ENCODE data around the gene CADPS2.

CADPS2 gene

GRCh38 chr7:122517576-122517975 lies 368.7 kb downstream of the CADPS2 start:
- DNase-seq = no peak

- DNase-seq = no peak
These were observed 370.9 kb downstream of the CADPS2 start for GRCh38 chr7:122515404-122515803.

- no peak for DNase-seq
These were observed 375.0 kb downstream of the CADPS2 start for GRCh38 chr7:122511268-122511667.

DNA sequence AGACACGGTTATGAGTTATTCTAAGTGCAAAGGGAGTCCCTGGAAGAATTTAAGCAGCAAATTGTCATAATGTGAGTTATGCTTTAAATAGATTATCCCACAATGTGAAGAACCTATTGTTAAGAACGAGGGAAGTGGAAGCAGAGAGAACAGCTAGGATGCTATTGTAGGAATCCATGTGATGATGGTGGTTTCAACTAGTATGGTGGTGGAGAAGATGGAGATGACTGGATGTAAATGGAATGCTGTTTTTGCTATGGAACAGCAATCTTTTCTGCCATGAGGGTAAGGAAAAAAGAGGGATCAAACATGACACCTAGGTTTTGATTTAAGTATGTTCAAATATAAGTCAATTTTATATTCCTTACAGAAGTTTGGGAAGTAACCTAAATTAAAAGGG lies 378.7 kb downstream of the CADPS2 start:
- DNase-seq = no peak

- DNase-seq = no peak
These were observed 394.3 kb downstream of the CADPS2 start for GRCh38 chr7:122492007-122492406.

DNA sequence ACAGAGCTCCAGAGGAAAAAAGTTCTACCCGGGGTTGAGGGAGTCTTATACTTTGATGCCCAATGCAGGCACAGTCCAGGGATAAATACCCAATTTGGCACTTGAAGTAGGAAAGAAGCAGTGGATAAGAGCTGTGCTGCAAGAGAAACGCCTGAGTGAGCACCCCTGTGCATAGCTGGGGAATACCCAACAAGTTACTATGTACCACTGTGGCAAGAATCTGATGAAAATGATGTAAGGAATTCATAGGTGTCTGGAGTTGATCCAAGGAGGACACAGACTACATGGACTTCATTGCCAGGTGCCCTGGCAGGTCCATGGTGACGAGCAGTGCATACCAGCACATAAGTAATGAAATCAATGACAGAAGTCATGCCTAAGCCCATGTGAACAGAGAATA lies 398.0 kb downstream of the CADPS2 start:
- DNase-seq = no peak

DNA sequence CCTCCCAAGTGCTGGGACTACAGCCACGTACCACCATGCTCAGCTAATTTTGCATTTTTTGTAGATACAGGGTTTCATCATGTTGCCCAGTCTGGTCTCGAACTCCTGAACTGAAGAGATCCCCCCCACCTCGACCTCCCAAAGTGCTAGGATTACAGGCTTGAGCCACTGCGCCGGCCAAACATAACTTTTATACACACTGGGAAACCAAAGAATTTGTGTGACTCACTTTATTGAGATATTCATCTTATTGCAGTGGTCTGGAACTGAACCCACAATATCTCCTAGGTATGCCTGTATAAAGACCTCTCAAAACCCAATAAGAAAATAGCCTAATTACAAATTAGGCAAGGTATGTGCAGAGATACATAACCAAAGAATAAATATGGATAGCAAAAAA lies 399.1 kb downstream of the CADPS2 start:
- DNase-seq = no peak

DNA sequence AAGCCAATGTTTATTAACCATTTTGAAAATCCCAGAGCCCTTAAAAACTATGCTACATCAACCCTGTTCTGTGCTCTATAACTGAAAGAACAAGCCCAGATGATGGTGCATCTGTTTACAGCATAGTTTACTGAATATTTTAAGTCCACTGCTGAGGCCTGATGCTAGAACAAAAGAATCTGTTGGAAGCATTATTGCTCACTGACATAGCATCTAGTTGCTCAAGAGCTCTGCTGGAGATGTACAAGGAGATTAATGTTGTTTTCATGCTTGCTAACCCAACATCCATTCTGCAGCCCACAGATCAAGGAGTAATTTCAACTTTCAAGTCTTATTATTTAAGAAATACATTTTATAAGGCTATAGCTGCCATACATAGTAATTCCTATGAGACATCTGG lies 400.4 kb downstream of the CADPS2 start:
- DNase-seq = no peak

- no peak for DNase-seq
These were observed 404.0 kb downstream of the CADPS2 start for GRCh38 chr7:122482212-122482611.

DNA sequence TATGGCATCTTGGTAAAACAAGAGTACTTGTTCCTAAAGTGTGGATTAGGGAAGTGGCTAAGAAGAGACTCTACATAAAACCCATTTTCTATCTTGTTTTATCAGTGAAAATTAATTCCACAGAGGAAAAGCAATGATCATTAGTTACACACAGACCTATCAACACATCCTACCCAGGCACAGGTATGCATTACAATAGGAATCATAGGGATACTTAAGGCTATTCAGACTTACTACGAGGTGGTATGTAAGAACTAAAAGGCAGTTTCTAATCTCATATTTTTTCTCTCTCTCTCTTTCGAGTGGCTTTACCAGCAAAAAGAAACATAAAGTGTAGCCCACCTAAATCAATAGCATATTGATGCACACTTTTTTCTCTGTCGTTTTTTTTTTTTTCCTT lies 415.4 kb downstream of the CADPS2 start:
- DNase-seq = no peak

DNA sequence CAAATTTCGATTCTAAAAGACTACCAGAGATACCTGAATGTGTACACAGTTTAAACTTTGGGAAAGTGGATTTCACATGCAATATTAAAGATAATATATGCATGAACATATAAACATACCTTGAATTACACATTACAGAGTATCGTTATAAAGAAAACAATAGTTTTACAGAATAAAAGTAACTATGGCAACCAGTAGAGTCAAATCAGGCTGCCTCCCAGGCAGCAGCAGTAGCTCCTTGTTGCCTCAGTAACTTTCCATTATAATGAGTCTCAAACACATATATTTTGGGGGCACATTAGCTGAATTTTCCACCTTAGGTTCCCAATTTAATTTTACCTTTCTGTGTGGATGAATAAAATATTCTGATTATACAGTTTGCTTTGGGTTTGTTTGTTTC lies 417.3 kb downstream of the CADPS2 start:
- DNase-seq = no peak

GRCh38 chr7:122467661-122468449 lies 418.4 kb downstream of the CADPS2 start:
- DNase-seq = no peak

DNA sequence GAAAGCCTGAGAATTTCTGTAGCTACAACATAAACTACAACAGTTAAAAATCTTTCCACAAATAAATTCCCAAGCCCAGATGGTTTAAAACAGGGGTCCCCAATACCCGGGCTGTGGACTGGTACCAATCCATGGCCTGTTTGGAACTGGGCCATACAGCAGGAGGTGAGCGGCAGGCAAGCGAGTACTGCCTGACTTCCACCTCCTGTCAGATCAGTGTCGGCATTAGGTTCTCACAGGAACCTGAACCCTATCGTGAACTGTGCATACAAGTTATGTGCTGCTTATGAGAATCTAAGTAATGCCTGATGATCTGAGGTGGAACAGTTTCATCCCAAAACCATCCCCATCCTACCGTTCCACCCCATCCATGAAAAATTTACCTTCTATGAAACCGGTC lies 421.0 kb downstream of the CADPS2 start:
- DNase-seq = no peak

- no peak for DNase-seq
These were observed 422.6 kb downstream of the CADPS2 start for GRCh38 chr7:122463631-122464030.

DNA sequence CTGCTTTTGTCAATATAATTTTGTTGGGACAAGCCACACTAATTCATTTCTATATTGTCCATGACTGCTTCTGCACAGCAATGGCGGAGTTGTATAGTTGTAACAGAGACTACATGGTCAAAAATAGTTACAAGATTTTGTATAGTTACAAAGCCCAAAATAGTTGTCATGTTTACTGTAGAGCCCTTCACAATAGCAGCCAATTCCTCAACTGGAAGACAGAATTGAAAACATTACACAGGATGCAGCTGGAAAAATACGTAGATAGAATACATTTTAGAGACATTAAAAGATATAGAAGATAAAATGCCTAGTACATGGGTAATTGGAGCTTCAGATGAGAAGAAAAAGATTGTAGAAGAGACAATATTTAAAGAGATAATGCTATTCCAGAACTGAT lies 425.3 kb downstream of the CADPS2 start:
- no peak for DNase-seq

GRCh38 chr7:122457969-122458368 lies 428.3 kb downstream of the CADPS2 start:
- DNase-seq = no peak

- no peak for DNase-seq
These were observed 428.9 kb downstream of the CADPS2 start for GRCh38 chr7:122457325-122457724.

DNA sequence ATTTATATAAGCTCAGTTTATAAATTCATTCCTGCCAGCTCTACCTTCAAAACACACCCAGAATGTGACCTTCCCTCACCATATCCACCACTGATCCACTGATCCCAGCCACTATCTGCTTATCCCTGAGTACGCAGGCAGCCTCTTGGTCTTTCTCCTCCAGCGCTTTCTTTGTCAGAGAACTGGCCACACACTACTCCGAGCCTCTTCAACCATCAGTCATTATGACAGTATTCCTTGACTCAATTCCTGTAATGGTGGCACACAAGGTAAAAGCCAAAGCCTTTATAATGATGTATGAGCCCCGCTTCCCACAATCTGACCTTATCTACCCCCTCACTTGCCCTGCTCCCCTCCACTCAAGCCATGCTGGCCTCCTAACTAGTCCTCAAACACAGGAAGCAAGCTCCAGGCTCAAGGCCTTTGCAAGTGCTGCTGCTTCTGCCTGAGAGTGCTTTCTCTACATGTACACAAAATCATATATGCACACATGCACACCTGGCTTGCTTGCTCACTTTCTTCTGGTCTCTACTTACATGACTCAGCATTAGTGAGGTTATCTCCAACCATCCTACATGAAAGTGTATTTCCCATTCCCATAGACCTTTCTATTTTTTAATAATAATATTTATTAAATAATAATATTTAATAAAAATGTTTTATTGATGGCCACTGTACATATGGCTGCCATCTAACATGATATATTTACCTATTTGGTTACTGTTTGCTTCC lies 431.3 kb downstream of the CADPS2 start:
- no peak for DNase-seq

GRCh38 chr7:122453432-122453831 lies 432.8 kb downstream of the CADPS2 start:
- no peak for DNase-seq

- no peak for DNase-seq
These were observed 437.2 kb downstream of the CADPS2 start for GRCh38 chr7:122448893-122449589.

DNA sequence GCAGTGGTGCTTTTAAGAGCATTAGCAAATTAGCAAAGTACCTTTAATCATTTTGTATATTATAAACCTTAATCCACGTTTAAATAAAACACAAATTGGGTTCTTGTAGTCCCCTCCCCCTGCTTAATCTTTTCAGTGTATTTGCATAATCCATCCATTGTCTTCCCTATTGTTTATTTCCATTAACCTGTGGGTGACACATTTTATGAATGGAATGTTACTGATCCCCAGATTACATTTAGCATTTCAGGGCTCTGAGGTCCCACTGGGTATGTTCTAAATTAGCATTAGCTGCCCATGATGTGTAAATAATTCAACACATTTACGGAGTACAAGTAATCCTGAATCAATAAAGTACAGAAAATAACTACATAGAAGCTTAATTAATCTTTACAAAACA lies 443.3 kb downstream of the CADPS2 start:
- DNase-seq = no peak

- DNase-seq = no peak
These were observed 447.8 kb downstream of the CADPS2 start for GRCh38 chr7:122438492-122438891.

DNA sequence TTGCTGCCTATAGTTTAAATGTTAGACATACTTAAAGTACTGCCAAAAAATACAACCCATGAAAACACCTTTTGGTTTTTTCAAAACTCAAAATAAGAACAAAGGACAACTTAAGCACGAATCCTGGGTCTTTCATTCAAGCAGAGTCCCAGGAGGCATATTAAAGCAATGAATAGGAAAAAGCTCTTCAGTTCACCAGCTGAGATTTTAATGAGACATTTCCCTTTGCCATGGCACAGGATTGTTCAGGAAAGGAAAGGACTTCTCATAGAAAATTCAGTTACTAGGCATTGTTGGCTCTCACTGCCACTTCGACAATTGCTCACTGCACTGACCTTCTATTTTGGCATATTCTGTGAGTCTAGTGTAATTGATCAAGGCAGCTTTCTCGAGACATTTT lies 448.3 kb downstream of the CADPS2 start:
- no peak for DNase-seq

DNA sequence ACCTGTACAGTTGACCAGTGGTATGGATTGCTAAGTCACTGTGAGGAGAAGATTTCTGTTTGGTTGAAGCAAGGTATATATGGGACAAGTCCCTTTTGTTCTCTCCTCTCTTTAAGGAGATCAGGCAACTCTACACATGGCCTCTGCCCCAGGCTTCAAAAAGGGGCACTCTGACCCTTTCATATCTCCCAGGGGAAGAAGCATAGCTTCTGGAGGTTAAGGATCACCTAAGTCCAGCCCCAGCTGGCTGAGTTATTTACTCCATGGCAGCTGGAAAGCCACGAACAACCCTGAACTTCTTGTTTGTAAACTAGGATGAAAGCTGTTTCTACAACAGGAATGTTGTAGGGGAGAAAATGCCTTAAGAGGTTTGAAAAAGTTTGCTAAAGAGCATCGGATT lies 452.5 kb downstream of the CADPS2 start:
- no peak for DNase-seq
